Measurements from ENCODE around the gene TMUB1.

TMUB1 gene

GRCh38 chr7:151035026-151035717, 48.1 kb downstream of the TMUB1 start:
- DNase-seq = no peak
- no peak for TF ChIP-seq CTCF (IDR thresholded peaks at IDR 0.05; ENCODE audit: low read depth, low read length)
- Histone ChIP-seq H3K9me3 (no peaks in the 10 kb centered on the region), H3K4me3 (ENCODE audit: low read depth, low read length) (no peak overlapping the region), H3K36me3 (peaks cover 7% of the 10 kb centered on the region; the same call in 1 of the 2 replicates), H3K4me1 (peaks cover 23% of the 10 kb centered on the region), H3K27me3 (no peaks in the 10 kb centered on the region)

DNA sequence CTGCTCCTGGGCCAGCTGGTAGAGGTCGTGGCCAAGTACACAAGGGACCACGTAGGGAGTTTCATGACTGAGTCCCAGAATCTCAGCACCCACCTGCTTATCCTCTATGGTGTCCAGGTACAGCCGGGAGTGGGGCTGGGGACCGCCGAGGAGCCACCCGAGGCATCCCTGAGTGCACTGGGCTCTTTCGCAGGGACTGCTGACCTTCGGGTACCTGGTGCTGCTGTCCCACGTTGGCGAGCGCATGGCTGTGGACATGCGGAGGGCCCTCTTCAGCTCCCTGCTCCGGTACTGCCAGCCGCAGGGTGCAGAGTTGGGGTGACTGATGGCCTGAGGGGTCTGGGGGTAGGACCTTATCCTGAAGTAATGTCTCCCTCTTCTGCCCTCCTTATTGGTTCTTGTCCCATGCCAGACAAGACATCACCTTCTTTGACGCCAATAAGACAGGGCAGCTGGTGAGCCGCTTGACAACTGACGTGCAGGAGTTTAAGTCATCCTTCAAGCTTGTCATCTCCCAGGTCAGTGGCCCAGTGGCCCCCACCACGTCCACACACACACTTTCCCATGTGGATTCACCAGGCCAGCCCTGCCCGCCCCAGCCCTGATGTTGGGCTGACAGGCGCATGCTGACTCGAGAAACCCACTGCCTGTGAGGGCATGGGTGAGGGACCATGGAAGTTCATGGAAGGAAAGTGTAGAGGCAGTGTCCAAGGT, 48.8 kb downstream of the TMUB1 start:
- peaks cover 16% of the 10 kb centered on the region for H3K4me1 ChIP-seq
- TF ChIP-seq CTCF (IDR thresholded peaks at IDR 0.05; ENCODE audit: low read depth, low read length) = no peak
- no peak for DNase-seq
- H3K27me3 ChIP-seq = no peaks in the 10 kb centered on the region
- H3K36me3 ChIP-seq = peaks cover 7% of the 10 kb centered on the region; the same call in 1 of the 2 replicates
- no peak overlapping the region for H3K4me3 ChIP-seq (ENCODE audit: low read depth, low read length)
- no peaks in the 10 kb centered on the region for H3K9me3 ChIP-seq

- H3K4me3 ChIP-seq (ENCODE audit: low read depth, low read length) = no peak overlapping the region
- H3K36me3 ChIP-seq = peaks cover 7% of the 10 kb centered on the region; the same call in 1 of the 2 replicates
- TF ChIP-seq CTCF (IDR thresholded peaks at IDR 0.05; ENCODE audit: low read depth, low read length) = no peak
- no peaks in the 10 kb centered on the region for H3K9me3 ChIP-seq
- H3K4me1 ChIP-seq = peaks cover 11% of the 10 kb centered on the region
- no peak for DNase-seq
- no peaks in the 10 kb centered on the region for H3K27me3 ChIP-seq
Measured at GRCh38 chr7:151033864-151034249, 49.4 kb downstream of the TMUB1 start.

GRCh38 chr7:151032936-151033863, 50.1 kb downstream of the TMUB1 start:
- Histone ChIP-seq H3K36me3 (peaks cover 7% of the 10 kb centered on the region; the same call in 1 of the 2 replicates), H3K4me3 (ENCODE audit: low read depth, low read length) (no peak overlapping the region), H3K27me3 (no peaks in the 10 kb centered on the region), H3K9me3 (no peaks in the 10 kb centered on the region), H3K4me1 (peaks cover 5% of the 10 kb centered on the region)
- no peak for TF ChIP-seq CTCF (IDR thresholded peaks at IDR 0.05; ENCODE audit: low read depth, low read length)
- DNase-seq = no peak
